Measurements from ENCODE around the gene RNF227. TPM values are rescaled to one million over a fixed set of nuclear protein-coding genes. Genes with fewer than 3 reads are reported as not detected.

Gene RNF227
- total and polyA plus RNA-seq, 2 of the 8 experiments (the other 6 are each of a cell fraction or from before 2014, with no cell fraction given) = 0.63 to 1.7 TPM

DNA sequence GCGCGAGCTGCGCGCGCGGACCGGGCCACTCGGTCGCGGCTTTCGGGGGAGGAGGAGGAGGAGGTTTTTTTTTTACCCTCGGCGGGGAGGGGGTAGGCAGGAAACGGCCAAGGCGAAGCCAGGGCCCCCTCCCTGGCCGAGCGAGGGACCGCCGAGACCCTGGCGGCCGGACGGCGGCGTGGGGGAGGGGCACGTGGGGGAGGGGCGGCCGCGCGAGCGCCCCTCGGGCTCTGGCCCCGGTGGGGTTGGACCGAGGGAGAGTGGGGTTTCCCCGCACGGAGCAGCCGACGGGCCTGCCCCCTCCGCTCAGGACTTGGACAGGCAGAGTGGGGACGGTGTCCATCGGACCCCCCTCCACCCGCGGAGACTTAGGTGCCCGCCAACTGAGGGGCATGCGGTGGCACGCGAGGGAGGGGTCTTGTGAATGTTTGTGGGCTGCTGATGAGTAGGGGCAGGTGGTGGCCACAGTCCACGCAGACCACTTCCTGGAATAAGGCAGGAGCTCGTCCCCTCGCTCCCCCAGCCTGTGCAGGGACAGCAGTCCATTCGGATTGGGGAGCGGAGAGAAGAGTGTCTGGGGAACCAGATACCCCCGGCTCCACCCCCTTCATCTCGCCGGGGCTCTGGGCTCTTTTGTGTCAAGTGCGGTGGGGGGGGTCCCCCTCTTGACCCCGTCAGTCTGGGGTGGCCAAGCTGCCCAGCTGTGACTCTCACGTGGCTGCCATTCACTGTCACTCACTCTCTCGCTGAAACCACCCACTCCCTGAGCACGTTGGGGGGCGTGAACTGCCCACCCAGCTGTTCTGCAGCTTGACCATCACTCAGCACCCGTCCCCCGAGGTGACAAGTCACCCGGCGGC lies 30.5 kb downstream of the RNF227 start (continued):
- peak; percentile 27; the same call in 1 of the 2 replicates for TF ChIP-seq E2F6 (IDR thresholded peaks at IDR 0.05)
- peak; percentile 18; the same call in 1 of the 2 replicates for TF ChIP-seq MAX (IDR thresholded peaks at IDR 0.05)
- TF ChIP-seq KDM4A (IDR thresholded peaks at IDR 0.05; ENCODE audit: low read depth, low read length, severe bottlenecking) = peak; percentile 81
- 0 out of 4 replicates have a peak, but pooled peaks of 1 of the 2 experiments have one; percentile 37 for TF ChIP-seq HDAC2 (IDR thresholded peaks at IDR 0.05; ENCODE audit: borderline replicate concordance in 1 of 2, low read depth in 2 of 2, low read length in 2 of 2)
- TF ChIP-seq CHD7 (IDR thresholded peaks at IDR 0.05; ENCODE audit: insufficient replicate concordance, low read length) = no peak

Data from H1 (cell line).